Esophagus squamous epithelium (tissue), 4 donors: ENCODE measurements around the gene SPTLC3.

Source experiments
- POLR2A ChIP-seq, 4 donors: fragments of 450-650 bp; IDR thresholded peaks; one replicate each; pipeline ENCODE4 v1.6.1; 2017; ENCODE audit warnings: antibody characterized with exemption in 4 of 4, mild to moderate bottlenecking in 4 of 4, moderate library complexity in 3 of 4
- TF ChIP-seq, protein P1 (sequence below), 6 experiments: fragments of 450-650 bp in 4 of 6; fragments of 200-600 bp in 2 of 6; sonication (generic) in 2 of 6; IDR thresholded peaks; one replicate each; pipeline ENCODE4 v1.5.1; 2016 to 2019; ENCODE audit warnings: antibody characterized with exemption in 6 of 6, mild to moderate bottlenecking in 4 of 6, moderate library complexity in 4 of 6

DNA sequence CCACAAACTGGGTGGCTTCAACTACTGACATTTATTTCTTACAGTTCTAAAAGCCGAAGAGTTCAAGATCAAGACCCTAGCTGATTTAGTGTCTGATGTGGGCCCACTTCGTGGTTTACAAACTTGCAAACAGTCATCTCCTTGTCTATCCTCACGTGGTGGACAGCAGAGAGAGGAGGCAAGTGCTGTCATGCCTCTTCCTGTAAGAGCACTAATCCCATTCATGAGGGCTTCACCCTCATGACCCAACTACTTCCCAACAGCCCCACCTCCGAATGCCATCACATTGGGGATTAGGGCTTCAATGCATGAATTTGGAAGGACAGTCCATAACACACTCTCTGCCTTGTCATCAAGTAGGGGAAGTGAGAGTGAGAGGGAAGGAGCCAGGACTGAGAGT is 196.7 kb downstream of the SPTLC3 start:
- TF ChIP-seq, protein P1, sequence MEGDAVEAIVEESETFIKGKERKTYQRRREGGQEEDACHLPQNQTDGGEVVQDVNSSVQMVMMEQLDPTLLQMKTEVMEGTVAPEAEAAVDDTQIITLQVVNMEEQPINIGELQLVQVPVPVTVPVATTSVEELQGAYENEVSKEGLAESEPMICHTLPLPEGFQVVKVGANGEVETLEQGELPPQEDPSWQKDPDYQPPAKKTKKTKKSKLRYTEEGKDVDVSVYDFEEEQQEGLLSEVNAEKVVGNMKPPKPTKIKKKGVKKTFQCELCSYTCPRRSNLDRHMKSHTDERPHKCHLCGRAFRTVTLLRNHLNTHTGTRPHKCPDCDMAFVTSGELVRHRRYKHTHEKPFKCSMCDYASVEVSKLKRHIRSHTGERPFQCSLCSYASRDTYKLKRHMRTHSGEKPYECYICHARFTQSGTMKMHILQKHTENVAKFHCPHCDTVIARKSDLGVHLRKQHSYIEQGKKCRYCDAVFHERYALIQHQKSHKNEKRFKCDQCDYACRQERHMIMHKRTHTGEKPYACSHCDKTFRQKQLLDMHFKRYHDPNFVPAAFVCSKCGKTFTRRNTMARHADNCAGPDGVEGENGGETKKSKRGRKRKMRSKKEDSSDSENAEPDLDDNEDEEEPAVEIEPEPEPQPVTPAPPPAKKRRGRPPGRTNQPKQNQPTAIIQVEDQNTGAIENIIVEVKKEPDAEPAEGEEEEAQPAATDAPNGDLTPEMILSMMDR (IDR thresholded peaks at IDR 0.05), result no peak
- TF ChIP-seq POLR2A (IDR thresholded peaks at IDR 0.05), result no peak
